K562 (cell line): ENCODE measurements around the gene PRKG1. TPM values are rescaled to one million over a fixed set of nuclear protein-coding genes. Genes with fewer than 3 reads are reported as not detected.

Experiments
- ATAC-seq: fragments of 200-7000 bp; cut with Tn5 transposase; 3 replicates; pipeline ENCODE4 v1.9.1; 2020; ENCODE audit warnings: moderate library complexity
- BruUV-seq: library from RNA; stranded (reverse); fragments of 400-500 nt; replicated peaks from 2 replicates; lab custom pipeline; 2021; lab: Mats Ljungman, UMichigan
- CTCF ChIA-PET: fragments of 300-600 bp; formaldehyde crosslinking; extraction: SDS; loops from one replicate; lab custom pipeline; 2021; ENCODE audit warnings: low intra/inter-chr PET ratio; lab: Yijun Ruan, JAX
- POLR2A ChIA-PET: fragments of 300-600, 350-650 bp; sonication (Branson Sonifier 250); formaldehyde crosslinking; extraction: SDS; loops from one replicate; lab custom pipeline; 2021; ENCODE audit warnings: antibody characterized with exemption, inconsistent platforms; lab: Yijun Ruan, JAX
- DNase-seq, 4 experiments: peaks; one replicate each; pipeline versions ENCODE4 v3.0.0 to v3.0.0-alpha.2; 2011 to 2018; ENCODE audit warnings: low spot score in 3 of 4, mixed read lengths in 3 of 4; ENCODE audit errors: extremely low read depth in 1 of 4
- FAIRE-seq: peaks from 2 replicates; lab custom pipeline; 2011; peaks lifted over from hg19 to GRCh38; lab: Jason Lieb, UNC
- H2AFZ ChIP-seq: 2 replicates; pipeline ENCODE4 v1.6.0; 2011; ENCODE audit warnings: low read depth, low read length, control low read depth, inconsistent platforms
- H3K27ac ChIP-seq: fragments of 200-600 bp; 3 replicates; pipeline ENCODE4 v1.8.0; 2011; ENCODE audit warnings: low read depth, mild to moderate bottlenecking, control low read depth, inconsistent platforms, low read length, moderate library complexity, mixed read lengths; ENCODE audit errors: extremely low read depth
- H3K27me3 ChIP-seq, 2 experiments: fragments of 300-600 bp in 1 of 2; 2 replicates in 1 of 2; 3 replicates in 1 of 2; pipeline versions ENCODE4 v1.6.0 to v1.8.0; 2011; ENCODE audit warnings: inconsistent platforms in 2 of 2, low read length in 2 of 2, mild to moderate bottlenecking in 1 of 2, mixed read lengths in 1 of 2, moderate library complexity in 1 of 2; ENCODE audit not compliant: control insufficient read depth in 2 of 2, insufficient read depth in 2 of 2
- H3K36me3 ChIP-seq: fragments of 300-600 bp; 3 replicates; pipeline ENCODE4 v1.8.0; 2011; ENCODE audit warnings: mild to moderate bottlenecking, low read length, inconsistent platforms; ENCODE audit not compliant: control insufficient read depth, insufficient read depth
- H3K4me1 ChIP-seq, 2 experiments: fragments of 200-600 bp in 1 of 2; replicated peaks in 1 of 2; 2 replicates in 1 of 2; 3 replicates in 1 of 2; pipeline versions ENCODE4 v1.5.1 to v1.8.0; 2011; ENCODE audit warnings: inconsistent platforms in 2 of 2, low read length in 2 of 2, mild to moderate bottlenecking in 1 of 2, mixed read lengths in 1 of 2, moderate library complexity in 1 of 2; ENCODE audit not compliant: control insufficient read depth in 2 of 2, insufficient read depth in 2 of 2
- H3K4me2 ChIP-seq: 2 replicates; pipeline ENCODE4 v1.6.1; 2011; ENCODE audit warnings: low read length, control low read depth, inconsistent platforms, mixed read lengths; ENCODE audit not compliant: insufficient read depth
- H3K4me3 ChIP-seq: fragments of 200-600 bp; sonication (generic), shearing (Covaris generic); 2 replicates; pipeline ENCODE4 v1.5.1; 2016; ENCODE audit warnings: control low read depth, inconsistent platforms
- H3K79me2 ChIP-seq: fragments of 200-600 bp; 3 replicates; pipeline ENCODE4 v1.8.0; 2011; ENCODE audit warnings: low read length, inconsistent platforms; ENCODE audit not compliant: control insufficient read depth, insufficient read depth
- H3K9ac ChIP-seq, 2 experiments: 2 replicates each; pipeline versions ENCODE4 v1.6.0 to v1.6.1; 2011; ENCODE audit warnings: low read depth in 2 of 2, low read length in 2 of 2, control low read depth in 1 of 2, inconsistent platforms in 1 of 2, mild to moderate bottlenecking in 1 of 2, mixed read lengths in 1 of 2; ENCODE audit not compliant: insufficient read depth in 1 of 2
- H3K9me1 ChIP-seq: one replicate; pipeline ENCODE4 v1.6.0; 2011; ENCODE audit warnings: inconsistent platforms, mild to moderate bottlenecking, low read length, moderate library complexity; ENCODE audit not compliant: control insufficient read depth, insufficient read depth
- H3K9me3 ChIP-seq: replicated peaks from 2 replicates; pipeline ENCODE4 v1.5.1; 2011; ENCODE audit warnings: low read depth, low read length, inconsistent platforms; ENCODE audit not compliant: control insufficient read depth, insufficient read depth
- H4K20me1 ChIP-seq: replicated peaks from 2 replicates; pipeline ENCODE4 v1.6.1; 2011; ENCODE audit warnings: low read length, inconsistent platforms, mixed read lengths; ENCODE audit not compliant: control insufficient read depth, insufficient read depth
- ARHGAP35 ChIP-seq: fragments of 450-650 bp; IDR thresholded peaks from 2 replicates; pipeline ENCODE4 v1.6.1; 2018; ENCODE audit not compliant: partially characterized antibody
- CBX8 ChIP-seq: fragments of 200-600 bp; sonication (generic); IDR thresholded peaks from 2 replicates; pipeline ENCODE4 v1.6.1; 2012; ENCODE audit warnings: borderline replicate concordance, mixed run types, low read depth, mild to moderate bottlenecking, moderate library complexity, mixed read lengths, low read length, control low read depth, inconsistent platforms; ENCODE audit not compliant: poor library complexity, severe bottlenecking; ENCODE audit errors: extremely low read depth
- CEBPB ChIP-seq: fragments of 450-650 bp; IDR thresholded peaks from 2 replicates; pipeline ENCODE4 v1.6.1; 2016; ENCODE audit warnings: missing genetic modification characterization, missing compliant biosample characterization
- CGGBP1 ChIP-seq: fragments of 250-450 bp; sonication (Bioruptor Pico); IDR thresholded peaks from 2 replicates; pipeline ENCODE4 v1.9.0; 2021; ENCODE audit warnings: mild to moderate bottlenecking
- FOS ChIP-seq: IDR thresholded peaks from 3 replicates; pipeline ENCODE4 v1.6.1; 2011; ENCODE audit not compliant: insufficient read length; ENCODE audit errors: extremely low read depth
- PML ChIP-seq: IDR thresholded peaks from 2 replicates; pipeline ENCODE4 v1.6.1; 2012; ENCODE audit warnings: low read length, inconsistent platforms
- TCF15 ChIP-seq: fragments of 250-450 bp; sonication (Bioruptor Pico); IDR thresholded peaks from 2 replicates; pipeline ENCODE4 v1.8.0; 2022; ENCODE audit warnings: moderate library complexity, mild to moderate bottlenecking, inconsistent platforms
- ZC3H4 ChIP-seq: sonication (generic); formaldehyde crosslinking; IDR thresholded peaks from 2 replicates; pipeline ENCODE4 v1.9.0; 2021; ENCODE audit warnings: missing genetic modification reagents, borderline replicate concordance
- ZNF444 ChIP-seq: fragments of 250-450 bp; sonication (Bioruptor Pico); IDR thresholded peaks from 2 replicates; pipeline ENCODE4 v1.4.0; 2020; ENCODE audit warnings: mild to moderate bottlenecking, moderate library complexity
- WGBS: fragments of 100-300 bp; shearing (Covaris generic); methylation state at CpG from one replicate; pipeline ENCODE4 v1.1.6; 2016; ENCODE audit warnings: low coverage, mixed read lengths; ENCODE audit not compliant: insufficient coverage; ENCODE audit errors: missing lambda C conversion rate; 5-methylcytosine and 5-hydroxymethylcytosine counted together
- in situ Hi-C: fragments of 300-500 bp; cut with MboI; formaldehyde crosslinking; loops from 4 replicates; pipeline ENCODE4 v1.15.0; 2018; ENCODE audit warnings: inconsistent platforms, mixed read lengths
- intact Hi-C: fragments of 100-400 bp; cut with micrococcal nuclease; formaldehyde crosslinking; loops from 2 replicates; pipeline ENCODE4 v1.14.2; 2022
- polyA plus RNA-seq, 8 experiments: library from polyadenylated mRNA; depleted of rRNA in 4 of 8; stranded (reverse) in 5 of 8; unstranded in 3 of 8; fragments of >200 nt; fragmentation: Nextera tagmentation in 2 of 8; fragmentation: Illumina TruSeq in 1 of 8; extraction: Ambion mirVana in 2 of 8; extraction: Trizol in 1 of 8; gene quantifications; 2 replicates each; pipeline versions ENCODE4 v1.2.1 to v1.2.3, GENCODE V29; 2011 to 2014; ENCODE audit warnings: inconsistent platforms in 1 of 8, missing spikeins in 1 of 8
- total RNA-seq, 7 experiments: library from RNA; depleted of rRNA in 6 of 7; stranded (reverse); fragments of >200 nt in 6 of 7; fragmentation: Illumina TruSeq in 2 of 7; extraction: Trizol in 2 of 7; gene quantifications; 2 replicates each; pipeline versions ENCODE4 v1.2.1 to v1.2.3, GENCODE V29; 2011 to 2021; ENCODE audit warnings: low replicate concordance in 1 of 7
- TF ChIP-seq, protein P1 (sequence below): fragments of 250-450 bp; sonication (Bioruptor Pico); IDR thresholded peaks from 2 replicates; pipeline ENCODE4 v1.8.0; 2022; ENCODE audit warnings: moderate library complexity, mild to moderate bottlenecking, inconsistent platforms
- TF ChIP-seq, protein P2 (sequence below): fragments of 450-650 bp; formaldehyde crosslinking; IDR thresholded peaks from 2 replicates; pipeline ENCODE4 v1.4.0; 2020; ENCODE audit warnings: mild to moderate bottlenecking, moderate library complexity

PRKG1 gene
- total and polyA plus RNA-seq, 9 of the 15 experiments (the other 6 are each of a cell fraction or from before 2014, with no cell fraction given) = 0.22 TPM; not detected in 8

DNA sequence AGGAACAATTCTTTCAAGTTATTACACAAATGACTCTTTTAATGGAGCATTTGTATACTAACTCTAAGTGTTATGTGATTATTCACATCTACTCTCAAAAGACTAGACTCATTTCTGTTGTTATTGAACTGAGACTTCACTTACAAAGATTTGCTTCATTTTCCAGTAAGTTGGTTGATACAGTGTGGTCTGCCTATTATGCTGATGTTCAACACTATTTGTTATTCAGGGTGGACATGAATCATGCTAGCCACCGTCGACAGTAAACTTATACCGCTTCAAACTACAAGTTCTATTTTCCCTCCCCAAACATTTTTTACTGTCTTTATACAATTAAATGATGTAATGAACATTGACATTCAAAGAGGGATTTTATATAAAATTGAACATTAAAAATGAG is 84.5 kb downstream of the PRKG1 start:
- Histone ChIP-seq H4K20me1 (no peaks in the 10 kb centered on the region), H3K9me3 (peaks cover 2% of the 10 kb centered on the region; the same call in 1 of the 2 replicates), H3K36me3 (no peaks in the 10 kb centered on the region), H3K4me3 (no peak overlapping the region), H3K9me1 (no peaks in the 10 kb centered on the region), H2AFZ (no peak overlapping the region), H3K9ac (no peak overlapping the region), H3K79me2 (no peaks in the 10 kb centered on the region), H3K4me1 (no peaks in the 10 kb centered on the region), H3K4me2 (no peak overlapping the region), H3K27me3 (no peaks in the 10 kb centered on the region), H3K27ac (no peak overlapping the region)
- TF ChIP-seq CEBPB (tag) = no peak
- no TSS peak for BruUV-seq
- CTCF ChIA-PET = no interaction called here
- POLR2A ChIA-PET = no interaction called here
- 1% methylated on average over 3 of the region's 3 CpGs for WGBS
- intact Hi-C loops (no loop called here), in situ Hi-C loops (no loop called here)
- DNase-seq (no peak), ATAC-seq (no peak), FAIRE-seq (no peak)

- no peaks in the 10 kb centered on the region for H3K79me2 ChIP-seq
- no peak overlapping the region for H3K4me2 ChIP-seq
- H4K20me1 ChIP-seq = no peaks in the 10 kb centered on the region
- H3K4me1 ChIP-seq = no peaks in the 10 kb centered on the region
- FAIRE-seq (no peak), DNase-seq (no peak), ATAC-seq (no peak)
- TF ChIP-seq CGGBP1 (CRISPR knock-in tag) (no peak), PML (no peak), TCF15 (CRISPR knock-in tag) (no peak), CBX8 (no peak), ZC3H4 (CRISPR knock-in tag) (no peak), FOS (no peak), ZNF444 (CRISPR knock-in tag) (no peak), ARHGAP35 (no peak)
- TF ChIP-seq, protein P1, sequence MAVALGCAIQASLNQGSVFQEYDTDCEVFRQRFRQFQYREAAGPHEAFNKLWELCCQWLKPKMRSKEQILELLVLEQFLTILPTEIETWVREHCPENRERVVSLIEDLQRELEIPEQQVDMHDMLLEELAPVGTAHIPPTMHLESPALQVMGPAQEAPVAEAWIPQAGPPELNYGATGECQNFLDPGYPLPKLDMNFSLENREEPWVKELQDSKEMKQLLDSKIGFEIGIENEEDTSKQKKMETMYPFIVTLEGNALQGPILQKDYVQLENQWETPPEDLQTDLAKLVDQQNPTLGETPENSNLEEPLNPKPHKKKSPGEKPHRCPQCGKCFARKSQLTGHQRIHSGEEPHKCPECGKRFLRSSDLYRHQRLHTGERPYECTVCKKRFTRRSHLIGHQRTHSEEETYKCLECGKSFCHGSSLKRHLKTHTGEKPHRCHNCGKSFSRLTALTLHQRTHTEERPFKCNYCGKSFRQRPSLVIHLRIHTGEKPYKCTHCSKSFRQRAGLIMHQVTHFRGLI (CRISPR knock-in tag) = no peak
- TF ChIP-seq, protein P2, sequence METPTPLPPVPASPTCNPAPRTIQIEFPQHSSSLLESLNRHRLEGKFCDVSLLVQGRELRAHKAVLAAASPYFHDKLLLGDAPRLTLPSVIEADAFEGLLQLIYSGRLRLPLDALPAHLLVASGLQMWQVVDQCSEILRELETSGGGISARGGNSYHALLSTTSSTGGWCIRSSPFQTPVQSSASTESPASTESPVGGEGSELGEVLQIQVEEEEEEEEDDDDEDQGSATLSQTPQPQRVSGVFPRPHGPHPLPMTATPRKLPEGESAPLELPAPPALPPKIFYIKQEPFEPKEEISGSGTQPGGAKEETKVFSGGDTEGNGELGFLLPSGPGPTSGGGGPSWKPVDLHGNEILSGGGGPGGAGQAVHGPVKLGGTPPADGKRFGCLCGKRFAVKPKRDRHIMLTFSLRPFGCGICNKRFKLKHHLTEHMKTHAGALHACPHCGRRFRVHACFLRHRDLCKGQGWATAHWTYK (CRISPR knock-in tag) = no peak
- H3K27me3 ChIP-seq = no peaks in the 10 kb centered on the region
- WGBS = 0% methylated on average over 1 of the region's 1 CpG
- in situ Hi-C loops = no loop called here
- H3K9me3 ChIP-seq = peaks cover 2% of the 10 kb centered on the region; the same call in 1 of the 2 replicates
- no peak overlapping the region for H3K9ac ChIP-seq
- H3K9me1 ChIP-seq = no peaks in the 10 kb centered on the region
- BruUV-seq = no TSS peak
- no peak overlapping the region for H2AFZ ChIP-seq
- H3K27ac ChIP-seq = no peak overlapping the region
- H3K36me3 ChIP-seq = no peaks in the 10 kb centered on the region
- ChIA-PET POLR2A (no interaction called here), CTCF (no interaction called here)
- H3K4me3 ChIP-seq = no peak overlapping the region
- intact Hi-C loops = no loop called here
Observed at GRCh38 chr10:51159841-51160240, 85.6 kb downstream of the PRKG1 start.
